B cell (primary cell): ENCODE measurements around the gene STMN1. TPM values are rescaled to one million over a fixed set of nuclear protein-coding genes. Genes with fewer than 3 reads are reported as not detected.
"Not testable (repeated sequence)": the region's sequence is repeated elsewhere in the genome, so short reads cannot be mapped to it uniquely, and the experiment has no call there.

Experiments used
- ATAC-seq: fragments of 200-7000 bp; cut with Tn5 transposase; one replicate; pipeline ENCODE4 v1.10.0; 2021; ENCODE audit warnings: low read depth, mild to moderate bottlenecking, moderate number of reproducible peaks, moderate library complexity
- CTCF ChIA-PET: fragments of 350-600 bp; sonication (Branson Sonifier 250); formaldehyde crosslinking; loops from one replicate; lab custom pipeline; 2021; ENCODE audit warnings: antibody characterized with exemption, inconsistent platforms; lab: Charles Lee
- POLR2A ChIA-PET: fragments of 350-600 bp; sonication (Branson Sonifier 250); formaldehyde crosslinking; loops from one replicate; lab custom pipeline; 2021; ENCODE audit warnings: antibody characterized with exemption; lab: Charles Lee
- DNase-seq: peaks from one replicate; pipeline ENCODE4 v3.0.0; 2013
- H2AFZ ChIP-seq: 2 replicates; pipeline ENCODE4 v1.6.1; 2012; ENCODE audit warnings: mild to moderate bottlenecking, low read depth, low read length; ENCODE audit not compliant: insufficient read depth, poor library complexity, severe bottlenecking
- H3K27ac ChIP-seq, 2 donors: 1 replicate in 1 of 2; 2 replicates in 1 of 2; pipeline ENCODE4 v1.5.1; 2012 to 2013; ENCODE audit warnings: low read length in 2 of 2, mild to moderate bottlenecking in 2 of 2, moderate library complexity in 1 of 2
- H3K27me3 ChIP-seq, 4 experiments: fragments of 200-600 bp in 1 of 4; sonication (generic) in 1 of 4; replicated peaks in 1 of 4; 1 replicate in 2 of 4; 2 replicates in 2 of 4; pipeline versions ENCODE4 v1.6.1 to v1.7.0; 2013 to 2016; ENCODE audit warnings: low read length in 3 of 4, mild to moderate bottlenecking in 2 of 4, mixed read lengths in 1 of 4, moderate library complexity in 1 of 4; ENCODE audit not compliant: insufficient read depth in 4 of 4, control insufficient read depth in 3 of 4; ENCODE audit errors: control extremely low read depth in 1 of 4
- H3K36me3 ChIP-seq, 2 experiments: replicated peaks in 1 of 2; 1 replicate in 1 of 2; 2 replicates in 1 of 2; pipeline versions ENCODE4 v1.6.1 to v1.7.1; 2013; ENCODE audit warnings: low read length in 1 of 2; ENCODE audit not compliant: insufficient read depth in 2 of 2, control insufficient read depth in 1 of 2; ENCODE audit errors: control extremely low read depth in 1 of 2, extremely low read depth in 1 of 2
- H3K4me1 ChIP-seq, 2 donors: fragments of 200-600 bp in 1 of 2; sonication (generic) in 1 of 2; 1 replicate in 1 of 2; 2 replicates in 1 of 2; pipeline versions ENCODE4 v1.5.1 to v1.6.1; 2013 to 2017; ENCODE audit warnings: low read length in 2 of 2; ENCODE audit not compliant: control insufficient read depth in 2 of 2, insufficient read depth in 2 of 2
- H3K4me2 ChIP-seq: replicated peaks from 2 replicates; pipeline ENCODE3; 2012; ENCODE audit warnings: mild to moderate bottlenecking, low read depth, low read length; ENCODE audit not compliant: poor library complexity, severe bottlenecking
- H3K4me3 ChIP-seq, 5 experiments: fragments of 200-600 bp in 1 of 5; sonication (generic) in 1 of 5; 1 replicate in 3 of 5; 2 replicates in 2 of 5; pipeline versions ENCODE4 v1.5.1 to v1.7.0; 2011 to 2016; ENCODE audit warnings: low read length in 4 of 5, mild to moderate bottlenecking in 4 of 5, low read depth in 2 of 5, control low read depth in 1 of 5, moderate library complexity in 1 of 5; ENCODE audit not compliant: insufficient read depth in 1 of 5; ENCODE audit errors: control extremely low read depth in 1 of 5, extremely low read depth in 1 of 5
- H3K79me2 ChIP-seq: fragments of 200-600 bp; sonication (generic); one replicate; pipeline ENCODE4 v1.6.0; 2016; ENCODE audit warnings: low read length; ENCODE audit not compliant: control insufficient read depth, insufficient read depth
- H3K9ac ChIP-seq: fragments of 200-600 bp; sonication (generic); 2 replicates; pipeline ENCODE4 v1.6.1; 2017; ENCODE audit warnings: mild to moderate bottlenecking, low read length, moderate library complexity
- H3K9me3 ChIP-seq, 3 donors: one replicate each; pipeline versions ENCODE4 v1.6.1 to v1.7.1; 2013; ENCODE audit warnings: low read length in 2 of 3; ENCODE audit not compliant: control insufficient read depth in 2 of 3, insufficient read depth in 1 of 3; ENCODE audit errors: control extremely low read depth in 1 of 3
- H4K20me1 ChIP-seq: 2 replicates; pipeline ENCODE4 v1.6.0; 2012; ENCODE audit warnings: mild to moderate bottlenecking, low read length; ENCODE audit not compliant: insufficient read depth, control insufficient read depth, poor library complexity, severe bottlenecking
- H3K27ac Mint-ChIP-seq: one replicate; pipeline ENCODE4 v1.8.0; 2021; ENCODE audit warnings: mixed read lengths
- H3K27me3 Mint-ChIP-seq: one replicate; pipeline ENCODE4 v1.8.0; 2021; ENCODE audit warnings: mixed read lengths
- H3K4me1 Mint-ChIP-seq: one replicate; pipeline ENCODE4 v1.8.0; 2021; ENCODE audit warnings: mixed read lengths
- H3K4me3 Mint-ChIP-seq: one replicate; pipeline ENCODE4 v1.8.0; 2021; ENCODE audit warnings: mixed read lengths
- H3K9me3 Mint-ChIP-seq: one replicate; pipeline ENCODE4 v1.8.0; 2022; ENCODE audit warnings: mixed read lengths; ENCODE audit not compliant: insufficient read depth
- CTCF ChIP-seq: fragments of 200-600 bp; IDR thresholded peaks from one replicate; pipeline ENCODE4 v1.8.0; 2022; ENCODE audit warnings: antibody characterized with exemption, mild to moderate bottlenecking
- EZH2 ChIP-seq: IDR thresholded peaks from 2 replicates; pipeline ENCODE4 v1.6.1; 2012; ENCODE audit warnings: borderline replicate concordance, low read depth, mild to moderate bottlenecking, moderate library complexity, low read length; ENCODE audit not compliant: insufficient read depth, poor library complexity, severe bottlenecking
- WGBS: methylation state at CpG from one replicate; pipeline ENCODE4 v1.1.5; 2013; ENCODE audit warnings: missing lambda C conversion rate; ENCODE audit not compliant: insufficient coverage; 5-methylcytosine and 5-hydroxymethylcytosine counted together
- intact Hi-C: fragments of 100-400 bp; cut with micrococcal nuclease; formaldehyde crosslinking; loops from one replicate; pipeline ENCODE4 v1.10.0; 2022
- polyA plus RNA-seq: library from polyadenylated mRNA; depleted of rRNA; stranded (reverse); fragments of >200 nt; gene quantifications from 2 replicates; pipeline ENCODE4 v1.2.3, GENCODE V29; 2012
- total RNA-seq, 2 donors: library from RNA; stranded (reverse); fragments of 120-200 nt in 1 of 2; gene quantifications; 1 replicate in 1 of 2; 2 replicates in 1 of 2; pipeline versions ENCODE4 v1.2.3 to v1.2.4, GENCODE V29; 2013 to 2022

The STMN1 gene
- total and polyA plus RNA-seq, 2 donors (not counting 1 experiment from before 2014, with no cell fraction given): 9.9 to 48.0 TPM

- ATAC-seq (no peak), DNase-seq (no peak)
- H3K27me3 Mint-ChIP-seq: peaks cover 12% of the 10 kb centered on the region
- intact Hi-C loops: no loop called here
- H3K27ac Mint-ChIP-seq: no peak overlapping the region
- no peaks in the 10 kb centered on the region for H3K4me1 Mint-ChIP-seq
- 100% methylated on average over 1 of the region's 4 CpGs for WGBS
- Histone ChIP-seq H3K36me3 (no peaks in the 10 kb centered on the region), H3K79me2 (no peaks in the 10 kb centered on the region), H3K27ac (no peak overlapping the region), H3K9me3 (peaks cover 0 to 5% (median 0%) of the 10 kb centered on the region in 3 donors), H3K4me1 (no peaks in the 10 kb centered on the region), H3K4me2 (no peak overlapping the region), H3K27me3 (no peaks in the 10 kb centered on the region), H2AFZ (no peak overlapping the region), H3K4me3 (no peak overlapping the region), H3K9ac (no peak overlapping the region), H4K20me1 (no peaks in the 10 kb centered on the region)
- POLR2A ChIA-PET: no interaction called here
- TF ChIP-seq CTCF (no peak), EZH2 (no peak)
- H3K4me3 Mint-ChIP-seq: no peak overlapping the region
- CTCF ChIA-PET: no interaction called here
- no peaks in the 10 kb centered on the region for H3K9me3 Mint-ChIP-seq
These were observed 30.7 kb upstream of the STMN1 start for GRCh38 chr1:25936947-25937346.

GRCh38 chr1:25933479-25934365, 27.5 kb upstream of the STMN1 start:
- Histone ChIP-seq H3K27ac (no peak overlapping the region), H3K9ac (no peak overlapping the region), H3K4me3 (no peak overlapping the region), H3K79me2 (no peaks in the 10 kb centered on the region), H3K27me3 (no peaks in the 10 kb centered on the region), H2AFZ (no peak overlapping the region), H3K36me3 (no peaks in the 10 kb centered on the region), H3K4me1 (no peaks in the 10 kb centered on the region), H4K20me1 (no peaks in the 10 kb centered on the region), H3K4me2 (no peak overlapping the region), H3K9me3 (no peaks in the 10 kb centered on the region)
- TF ChIP-seq CTCF: no peak
- TF ChIP-seq EZH2: no peak
- no peak for ATAC-seq
- intact Hi-C loops: no loop called here
- Mint-ChIP-seq H3K4me1 (no peaks in the 10 kb centered on the region), H3K4me3 (no peak overlapping the region), H3K27me3 (peaks cover 29% of the 10 kb centered on the region), H3K9me3 (no peaks in the 10 kb centered on the region), H3K27ac (no peak overlapping the region)
- ChIA-PET POLR2A (interaction anchor here (0.6 kb wide), 1 partner anchor 451 kb away, joined by 6 read pairs; no protein-coding TSS in a partner anchor), CTCF (interaction anchor here (0.9 kb wide), 1 partner anchor 11 kb away, joined by 3 read pairs; no protein-coding TSS in a partner anchor)
- WGBS: 80% methylated on average over 8 of the region's 13 CpGs
- no peak for DNase-seq

- not testable (repeated sequence) for H3K4me3 Mint-ChIP-seq, H2AFZ ChIP-seq
- 92% methylated on average over 9 of the region's 12 CpGs for WGBS
These were observed 26.7 kb upstream of the STMN1 start for GRCh38 chr1:25932811-25933400.

More at GRCh38 chr1:25932811-25933400, 26.7 kb upstream of the STMN1 start:
- DNase-seq, POLR2A ChIA-PET, H3K4me1 ChIP-seq, ATAC-seq, H3K9me3 Mint-ChIP-seq, H3K4me2 ChIP-seq, H4K20me1 ChIP-seq, H3K4me3 ChIP-seq, H3K9me3 ChIP-seq, H3K27me3 ChIP-seq, H3K27ac Mint-ChIP-seq, H3K9ac ChIP-seq, H3K36me3 ChIP-seq, H3K79me2 ChIP-seq, H3K4me1 Mint-ChIP-seq, intact Hi-C loops, H3K27ac ChIP-seq: not testable (repeated sequence)
- CTCF ChIA-PET: interaction anchor here (0.9 kb wide), 1 partner anchor 11 kb away, joined by 3 read pairs; no protein-coding TSS in a partner anchor
- peaks cover 29% of the 10 kb centered on the region for H3K27me3 Mint-ChIP-seq
